Muscle layer of duodenum (tissue), 2 donors: ENCODE measurements around the gene CCL7.

ENCODE experiments used
- H3K27ac ChIP-seq: one replicate; pipeline ENCODE4 v1.7.0; 2013; ENCODE audit warnings: mild to moderate bottlenecking, low read length
- H3K27me3 ChIP-seq: one replicate; pipeline ENCODE4 v1.7.0; 2013; ENCODE audit warnings: low read depth, mild to moderate bottlenecking, control low read depth, low read length
- H3K36me3 ChIP-seq, 2 donors: one replicate each; pipeline ENCODE4 v1.7.0; 2013; ENCODE audit warnings: low read length in 2 of 2, control low read depth in 1 of 2, mild to moderate bottlenecking in 1 of 2; ENCODE audit not compliant: insufficient read depth in 2 of 2, control insufficient read depth in 1 of 2
- H3K4me1 ChIP-seq, 2 donors: one replicate each; pipeline ENCODE4 v1.7.0; 2013; ENCODE audit warnings: low read length in 2 of 2, mild to moderate bottlenecking in 2 of 2, control low read depth in 1 of 2, moderate library complexity in 1 of 2; ENCODE audit not compliant: insufficient read depth in 2 of 2, control insufficient read depth in 1 of 2
- H3K4me3 ChIP-seq, 2 donors: one replicate each; pipeline ENCODE4 v1.7.0; 2013; ENCODE audit warnings: low read length in 2 of 2, low read depth in 1 of 2, mild to moderate bottlenecking in 1 of 2
- H3K9me3 ChIP-seq, 2 donors: one replicate each; pipeline ENCODE4 v1.7.0; 2013; ENCODE audit warnings: low read length in 2 of 2, control low read depth in 1 of 2, mild to moderate bottlenecking in 1 of 2; ENCODE audit not compliant: control insufficient read depth in 1 of 2
- donor health status: healthy.

The CCL7 gene

DNA sequence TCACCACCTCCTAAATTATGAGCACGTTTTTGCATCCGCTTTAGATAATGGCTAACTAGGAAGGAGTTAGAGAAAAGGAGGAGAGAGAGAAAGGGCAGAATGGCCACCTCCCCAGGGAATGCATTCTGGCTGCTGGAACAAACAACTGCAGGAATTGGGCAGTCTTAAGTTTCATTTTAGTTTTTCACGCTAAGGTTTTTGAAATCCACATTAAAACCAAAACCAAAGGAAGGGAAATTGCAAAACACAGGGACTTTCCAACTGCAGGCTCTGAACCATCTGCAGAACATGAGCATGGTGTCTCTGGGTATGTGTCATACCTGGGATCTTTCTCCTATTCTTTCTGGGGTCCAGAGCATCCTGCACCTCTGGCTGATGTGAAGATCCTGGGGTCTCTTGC is 37.1 kb downstream of the CCL7 start:
- H3K27me3 ChIP-seq, result no peaks in the 10 kb centered on the region
- H3K36me3 ChIP-seq, result no peaks in the 10 kb centered on the region
- H3K4me1 ChIP-seq, result peaks cover 0 to 5% of the 10 kb centered on the region in 2 donors
- no peak overlapping the region for H3K4me3 ChIP-seq
- no peaks in the 10 kb centered on the region for H3K9me3 ChIP-seq
- H3K27ac ChIP-seq, result no peak overlapping the region

DNA sequence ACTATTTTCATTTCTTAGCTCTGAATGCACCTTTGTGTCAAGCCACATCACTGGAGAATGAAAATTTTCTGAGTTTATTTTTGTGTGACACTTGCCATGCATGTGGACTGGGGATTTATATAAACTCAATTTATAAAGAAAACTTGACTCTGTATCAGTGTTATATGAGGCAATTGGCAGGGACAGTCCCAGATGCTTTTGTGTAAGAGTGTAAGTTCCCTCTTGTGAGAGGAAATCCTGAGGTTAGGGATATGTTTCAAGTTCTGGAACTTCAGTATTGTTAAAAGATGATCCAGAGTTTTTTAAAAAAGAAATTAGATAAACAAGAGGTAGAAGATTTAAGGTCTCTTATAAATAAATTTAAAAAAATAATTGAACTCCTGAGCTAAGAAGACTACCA is 38.4 kb downstream of the CCL7 start:
- Histone ChIP-seq H3K36me3 (no peaks in the 10 kb centered on the region), H3K4me3 (no peak overlapping the region), H3K4me1 (peaks cover 0 to 5% of the 10 kb centered on the region in 2 donors), H3K27ac (no peak overlapping the region), H3K9me3 (no peaks in the 10 kb centered on the region), H3K27me3 (no peaks in the 10 kb centered on the region)

DNA sequence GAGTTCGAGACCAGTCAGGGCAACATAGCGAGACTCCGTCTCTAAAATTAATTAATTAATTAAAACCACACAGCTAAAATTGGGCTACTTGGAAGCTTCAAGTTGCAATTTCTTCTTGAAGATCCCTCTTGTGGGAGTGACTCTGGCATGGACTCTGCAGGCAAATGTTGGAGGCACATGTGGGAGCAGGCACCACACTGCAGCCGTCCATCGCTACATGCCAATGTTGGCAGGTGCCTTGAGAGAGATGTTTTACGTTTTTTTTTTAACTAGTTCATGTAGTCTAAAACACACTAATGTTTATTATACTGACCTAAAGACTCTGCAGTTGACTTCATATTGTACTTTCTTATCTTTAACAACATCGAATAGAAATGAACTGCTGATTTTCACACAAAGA is 41.3 kb downstream of the CCL7 start:
- Histone ChIP-seq H3K4me1 (peaks cover 0 to 10% of the 10 kb centered on the region in 2 donors), H3K27ac (no peak overlapping the region)

DNA sequence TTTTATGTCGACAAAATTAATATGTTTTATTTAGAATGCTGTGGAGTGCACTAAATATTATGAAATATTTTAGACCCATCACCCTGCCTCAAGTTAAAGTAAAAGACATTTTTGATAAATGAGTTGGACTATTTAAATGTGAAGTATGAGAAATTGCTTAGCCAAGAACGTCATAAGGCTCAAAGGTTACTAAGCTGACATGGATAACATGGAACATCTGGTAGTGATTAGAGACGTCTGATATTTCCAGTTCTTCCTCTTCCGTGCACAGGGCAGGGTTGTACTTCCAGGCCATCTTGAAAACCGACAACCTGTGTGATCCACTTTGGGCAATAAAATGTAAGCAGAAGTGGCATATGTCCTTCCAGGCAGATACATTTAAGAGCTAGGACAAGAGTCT is 42.1 kb downstream of the CCL7 start:
- Histone ChIP-seq H3K4me1 (peaks cover 0 to 10% of the 10 kb centered on the region in 2 donors), H3K27me3 (no peaks in the 10 kb centered on the region), H3K4me3 (no peak overlapping the region), H3K9me3 (no peaks in the 10 kb centered on the region), H3K36me3 (no peaks in the 10 kb centered on the region), H3K27ac (peak overlapping the region; percentile 13)

More for the DNA sequence above, 41.3 kb downstream of the CCL7 start:
- Histone ChIP-seq H3K36me3 (no peaks in the 10 kb centered on the region), H3K9me3 (no peaks in the 10 kb centered on the region), H3K27me3 (no peaks in the 10 kb centered on the region), H3K4me3 (no peak overlapping the region)

DNA sequence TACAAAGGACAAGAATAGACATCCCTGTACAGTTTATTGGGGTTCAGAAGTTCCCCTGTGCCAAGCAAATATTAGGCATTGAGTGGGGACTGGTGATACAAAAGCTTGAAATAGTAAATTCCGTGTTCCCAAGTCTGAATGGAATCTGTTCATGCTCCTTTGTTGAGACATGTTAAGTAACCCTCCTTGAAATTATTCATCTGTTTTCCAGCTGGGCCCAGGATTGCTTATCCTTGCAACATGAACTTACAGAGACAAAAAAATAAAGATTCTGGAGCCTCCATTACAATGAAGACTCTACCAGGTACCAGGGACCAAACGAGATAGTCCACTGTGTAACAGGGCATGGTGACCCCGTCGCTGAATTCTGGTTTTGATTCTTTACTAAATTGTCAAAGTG is 43.1 kb downstream of the CCL7 start:
- Histone ChIP-seq H3K4me1 (peaks cover 0 to 9% of the 10 kb centered on the region in 2 donors), H3K9me3 (no peaks in the 10 kb centered on the region), H3K4me3 (no peak overlapping the region), H3K27me3 (no peaks in the 10 kb centered on the region), H3K27ac (peak overlapping the region; percentile 13), H3K36me3 (no peaks in the 10 kb centered on the region)

DNA sequence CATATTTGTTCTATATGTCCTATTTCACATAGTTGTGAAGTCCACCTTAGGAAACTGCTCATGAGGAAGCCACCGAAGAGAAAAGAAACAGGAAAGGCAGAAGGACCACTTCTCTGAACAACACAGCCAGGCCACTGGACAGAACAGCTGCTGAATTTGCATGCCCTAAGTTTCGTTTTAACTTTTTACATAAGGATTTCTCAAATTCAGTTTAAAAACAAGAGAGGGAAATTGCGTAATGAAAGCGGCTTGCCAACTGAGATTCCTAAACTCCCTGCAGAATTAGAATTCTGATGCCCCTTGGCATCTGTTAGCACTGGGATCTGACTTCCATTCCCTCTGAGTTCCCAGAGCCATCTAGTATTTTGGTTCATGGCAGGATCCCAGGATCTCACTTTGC is 44.3 kb downstream of the CCL7 start:
- Histone ChIP-seq H3K9me3 (no peaks in the 10 kb centered on the region), H3K4me1 (peaks cover 0 to 6% of the 10 kb centered on the region in 2 donors), H3K4me3 (no peak overlapping the region), H3K36me3 (no peaks in the 10 kb centered on the region), H3K27me3 (no peaks in the 10 kb centered on the region), H3K27ac (no peak overlapping the region)

DNA sequence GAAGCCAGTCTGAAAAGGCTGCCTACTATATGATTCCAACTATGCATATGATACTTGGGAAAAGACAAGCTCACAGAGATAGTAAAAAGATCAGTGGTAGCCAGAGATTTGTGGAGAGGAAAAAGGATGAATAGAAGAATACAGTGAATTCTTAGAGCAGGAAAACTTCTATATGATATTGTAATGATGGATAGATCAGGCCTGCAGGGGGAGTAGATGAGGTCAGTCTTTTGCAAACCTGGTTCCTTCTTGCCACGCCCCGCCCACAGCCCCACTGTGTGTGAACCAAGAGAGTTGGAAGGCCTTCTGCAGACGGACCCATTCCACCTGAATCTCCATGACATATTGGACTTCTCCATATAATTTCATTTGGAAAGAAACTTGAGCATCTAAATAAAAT is 48.5 kb downstream of the CCL7 start:
- H3K4me1 ChIP-seq, result peaks cover 0 to 6% of the 10 kb centered on the region in 2 donors
- no peaks in the 10 kb centered on the region for H3K27me3 ChIP-seq
- H3K27ac ChIP-seq, result no peak overlapping the region
- H3K4me3 ChIP-seq, result no peak overlapping the region
- H3K9me3 ChIP-seq, result no peaks in the 10 kb centered on the region
- H3K36me3 ChIP-seq, result no peaks in the 10 kb centered on the region

DNA sequence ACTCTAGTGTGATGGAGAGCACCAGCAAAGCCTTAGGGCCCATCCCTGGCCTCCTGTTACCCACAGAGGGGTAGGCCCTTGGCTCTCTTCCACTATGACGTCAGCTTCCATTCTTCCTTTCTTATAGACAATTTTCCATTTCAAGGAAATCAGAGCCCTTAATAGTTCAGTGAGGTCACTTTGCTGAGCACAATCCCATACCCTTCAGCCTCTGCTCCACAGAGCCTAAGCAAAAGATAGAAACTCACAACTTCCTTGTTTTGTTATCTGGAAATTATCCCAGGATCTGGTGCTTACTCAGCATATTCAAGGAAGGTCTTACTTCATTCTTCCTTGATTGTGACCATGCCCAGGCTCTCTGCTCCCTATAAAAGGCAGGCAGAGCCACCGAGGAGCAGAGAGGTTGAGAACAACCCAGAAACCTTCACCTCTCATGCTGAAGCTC is 49.0 kb downstream of the CCL7 start, which contains the start of gene CCL8:
Gene CCL8 (plus strand): TSS at position 397 of the 445 bp plus-strand sequence. CDS start 67 bp downstream, outside the sequence.
- no peak within 1 kb of the TSS for H3K4me3 ChIP-seq
- peaks cover 0 to 6% of the 10 kb centered on the region in 2 donors for H3K4me1 ChIP-seq
- no peaks in the 10 kb centered on the region for H3K36me3 ChIP-seq
- no peaks in the 10 kb centered on the region for H3K27me3 ChIP-seq
- H3K27ac ChIP-seq, result peak within 1 kb of the TSS; percentile 3
- no peaks in the 10 kb centered on the region for H3K9me3 ChIP-seq
